Liver (tissue), 3 donors: ENCODE data around the gene RCSD1.

ENCODE experiments used
- FOXA1 ChIP-seq: IDR thresholded peaks from 2 replicates; pipeline ENCODE4 v1.6.1; 2016; ENCODE audit warnings: antibody characterized with exemption
- GABPA ChIP-seq, 2 donors: IDR thresholded peaks in 1 of 2; conservative IDR thresholded peaks in 1 of 2; 2 replicates each; pipeline ENCODE4 v1.6.1; 2016; ENCODE audit warnings: antibody characterized with exemption in 2 of 2, mild to moderate bottlenecking in 1 of 2, moderate library complexity in 1 of 2
- HNF4A ChIP-seq, 2 donors: conservative IDR thresholded peaks; 2 replicates each; pipeline ENCODE4 v1.6.1; 2016; ENCODE audit warnings: antibody characterized with exemption in 2 of 2, mild to moderate bottlenecking in 2 of 2
- JUND ChIP-seq, 2 donors: IDR thresholded peaks; 2 replicates each; pipeline ENCODE4 v1.6.1; 2016; ENCODE audit warnings: antibody characterized with exemption in 2 of 2
- NR2F2 ChIP-seq: IDR thresholded peaks from 2 replicates; pipeline ENCODE4 v1.6.1; 2016; ENCODE audit warnings: antibody characterized with exemption
- RAD21 ChIP-seq, 2 donors: IDR thresholded peaks; 2 replicates each; pipeline ENCODE4 v1.6.1; 2016; ENCODE audit warnings: antibody characterized with exemption in 2 of 2, mild to moderate bottlenecking in 2 of 2
- SP1 ChIP-seq: IDR thresholded peaks from 2 replicates; pipeline ENCODE4 v1.6.1; 2018; ENCODE audit warnings: antibody characterized with exemption, mild to moderate bottlenecking
- TAF1 ChIP-seq: conservative IDR thresholded peaks from 2 replicates; pipeline ENCODE4 v1.6.1; 2016; ENCODE audit warnings: antibody characterized with exemption, mild to moderate bottlenecking
- YY1 ChIP-seq: IDR thresholded peaks from 2 replicates; pipeline ENCODE4 v1.6.1; 2016; ENCODE audit warnings: antibody characterized with exemption, mild to moderate bottlenecking
- TF ChIP-seq, protein P1 (sequence below): fragments of 150-350 bp; IDR thresholded peaks from 2 replicates; pipeline ENCODE4 v1.5.1; 2017; ENCODE audit warnings: improper control_type of control experiment, low read depth, low read length; ENCODE audit not compliant: missing input control
- TF ChIP-seq, protein P2 (sequence below): IDR thresholded peaks from 2 replicates; pipeline ENCODE4 v1.6.1; 2016; ENCODE audit warnings: antibody characterized with exemption
- donor health status: healthy.
- donor health status: healthy.

DNA sequence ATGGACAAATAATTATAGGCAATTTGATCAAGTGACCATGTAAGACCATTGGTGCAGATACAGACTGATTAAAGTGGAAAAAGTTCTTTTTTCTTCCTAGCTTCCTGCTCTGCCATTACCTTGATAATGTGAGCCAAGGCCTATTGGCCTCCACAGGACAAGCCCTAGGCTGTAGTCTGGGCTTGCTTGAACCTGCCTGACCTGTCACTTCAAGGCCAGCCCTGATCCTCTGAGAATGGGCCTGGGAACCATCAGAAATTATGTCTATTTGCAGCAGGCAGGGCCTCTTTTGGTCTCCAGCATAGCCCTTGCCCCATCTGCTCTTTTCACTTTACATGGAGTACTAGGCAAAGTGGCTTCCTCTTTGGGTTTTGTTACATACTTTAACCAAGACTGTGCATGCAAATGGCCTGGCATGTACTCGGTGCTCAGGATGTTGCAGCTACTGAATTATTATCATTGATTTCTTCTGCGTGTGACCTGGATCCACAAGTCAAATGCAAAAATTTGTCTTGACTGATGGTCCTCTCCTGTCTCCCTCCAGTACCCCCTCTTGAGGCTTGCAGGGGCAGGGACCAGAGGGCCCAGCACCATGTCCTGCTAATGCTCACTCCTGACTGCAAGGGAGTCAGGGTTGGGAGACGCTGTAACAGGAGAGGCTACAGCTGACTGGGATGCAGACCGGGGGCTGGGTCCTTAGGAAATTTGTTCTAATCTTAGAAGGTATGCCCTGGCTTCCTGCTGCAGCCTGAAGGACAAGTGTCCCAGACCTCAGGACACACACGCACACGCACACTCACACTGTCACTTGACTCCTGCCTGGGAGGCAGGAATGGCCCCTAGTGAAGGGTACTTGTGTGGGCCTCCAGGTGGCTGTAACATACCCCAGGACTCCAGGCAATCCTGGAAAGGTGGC lies 39.4 kb downstream of the RCSD1 start:
- TF ChIP-seq, protein P1, sequence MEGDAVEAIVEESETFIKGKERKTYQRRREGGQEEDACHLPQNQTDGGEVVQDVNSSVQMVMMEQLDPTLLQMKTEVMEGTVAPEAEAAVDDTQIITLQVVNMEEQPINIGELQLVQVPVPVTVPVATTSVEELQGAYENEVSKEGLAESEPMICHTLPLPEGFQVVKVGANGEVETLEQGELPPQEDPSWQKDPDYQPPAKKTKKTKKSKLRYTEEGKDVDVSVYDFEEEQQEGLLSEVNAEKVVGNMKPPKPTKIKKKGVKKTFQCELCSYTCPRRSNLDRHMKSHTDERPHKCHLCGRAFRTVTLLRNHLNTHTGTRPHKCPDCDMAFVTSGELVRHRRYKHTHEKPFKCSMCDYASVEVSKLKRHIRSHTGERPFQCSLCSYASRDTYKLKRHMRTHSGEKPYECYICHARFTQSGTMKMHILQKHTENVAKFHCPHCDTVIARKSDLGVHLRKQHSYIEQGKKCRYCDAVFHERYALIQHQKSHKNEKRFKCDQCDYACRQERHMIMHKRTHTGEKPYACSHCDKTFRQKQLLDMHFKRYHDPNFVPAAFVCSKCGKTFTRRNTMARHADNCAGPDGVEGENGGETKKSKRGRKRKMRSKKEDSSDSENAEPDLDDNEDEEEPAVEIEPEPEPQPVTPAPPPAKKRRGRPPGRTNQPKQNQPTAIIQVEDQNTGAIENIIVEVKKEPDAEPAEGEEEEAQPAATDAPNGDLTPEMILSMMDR: no peak
- no peak for TF ChIP-seq NR2F2
- TF ChIP-seq GABPA (IDR thresholded peaks at IDR 0.05 in 1 of 2, conservative IDR thresholded peaks at IDR 0.05 in 1 of 2): no peak
- TF ChIP-seq HNF4A (conservative IDR thresholded peaks at IDR 0.05): no peak
- TF ChIP-seq, protein P2, sequence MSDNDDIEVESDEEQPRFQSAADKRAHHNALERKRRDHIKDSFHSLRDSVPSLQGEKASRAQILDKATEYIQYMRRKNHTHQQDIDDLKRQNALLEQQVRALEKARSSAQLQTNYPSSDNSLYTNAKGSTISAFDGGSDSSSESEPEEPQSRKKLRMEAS: no peak
- TF ChIP-seq FOXA1: no peak
- no peak for TF ChIP-seq JUND (IDR thresholded peaks at IDR 0.05)
- no peak for TF ChIP-seq YY1
- TF ChIP-seq RAD21 (IDR thresholded peaks at IDR 0.05): no peak
- TF ChIP-seq TAF1: no peak
- no peak for TF ChIP-seq SP1
